Neural cell (in vitro differentiated cells): ENCODE measurements around the gene CCDC12. TPM values are rescaled to one million over a fixed set of nuclear protein-coding genes. Genes with fewer than 3 reads are reported as not detected.

ENCODE experiments used
- H2AFZ ChIP-seq: fragments of 200-600, 300-800 bp; sonication (generic), shearing (Covaris generic); 2 replicates; pipeline ENCODE4 v1.6.0; 2014; ENCODE audit warnings: low read depth, mild to moderate bottlenecking, antibody characterized with exemption, low read length, moderate library complexity
- H3F3A ChIP-seq: fragments of 200-600 bp; shearing (Covaris generic); 2 replicates; pipeline ENCODE4 v1.6.1; 2016; ENCODE audit warnings: mild to moderate bottlenecking, moderate library complexity, mixed read lengths, antibody characterized with exemption, low read length; ENCODE audit not compliant: insufficient read depth, poor library complexity, severe bottlenecking
- H3K27ac ChIP-seq: fragments of 200-600, 300-800 bp; sonication (generic), shearing (Covaris generic); 2 replicates; pipeline ENCODE4 v1.5.1; 2014; ENCODE audit warnings: mild to moderate bottlenecking, low read length, moderate library complexity
- H3K27me3 ChIP-seq: fragments of 300-800, 200-600 bp; sonication (generic), shearing (Covaris generic); 2 replicates; pipeline ENCODE4 v1.6.0; 2014; ENCODE audit warnings: mild to moderate bottlenecking, low read depth, low read length, moderate library complexity; ENCODE audit not compliant: insufficient read depth
- H3K36me3 ChIP-seq: fragments of 300-800, 200-600 bp; sonication (generic), shearing (Covaris generic); 2 replicates; pipeline ENCODE4 v1.5.1; 2014; ENCODE audit warnings: mild to moderate bottlenecking, antibody characterized with exemption, low read length, moderate library complexity; ENCODE audit not compliant: insufficient read depth
- H3K4me2 ChIP-seq: fragments of 300-800, 200-600 bp; sonication (generic), shearing (Covaris generic); 2 replicates; pipeline ENCODE4 v1.6.0; 2014; ENCODE audit warnings: mild to moderate bottlenecking, low read length
- H3K4me3 ChIP-seq: fragments of 300-800, 200-600 bp; sonication (generic), shearing (Covaris generic); 2 replicates; pipeline ENCODE4 v1.5.1; 2014; ENCODE audit warnings: mild to moderate bottlenecking, low read length, moderate library complexity
- H3K79me2 ChIP-seq: fragments of 200-600 bp; shearing (Covaris generic); replicated peaks from 2 replicates; pipeline ENCODE4 v1.6.0; 2014; ENCODE audit warnings: mild to moderate bottlenecking, low read length, moderate library complexity; ENCODE audit not compliant: insufficient read depth
- H3K9ac ChIP-seq: fragments of 300-800, 200-600 bp; sonication (generic), shearing (Covaris generic); 2 replicates; pipeline ENCODE4 v1.6.1; 2016; ENCODE audit warnings: mild to moderate bottlenecking, low read length, mixed read lengths
- H3K9me2 ChIP-seq: fragments of 200-600 bp; shearing (Covaris generic); 2 replicates; pipeline ENCODE4 v1.6.1; 2016; ENCODE audit warnings: mild to moderate bottlenecking, low read length, mixed read lengths; ENCODE audit not compliant: insufficient read depth
- H3K9me3 ChIP-seq: fragments of 200-600, 300-800 bp; sonication (generic), shearing (Covaris generic); 2 replicates; pipeline ENCODE4 v1.6.1; 2016; ENCODE audit warnings: mild to moderate bottlenecking, mixed run types, low read length, moderate library complexity, mixed read lengths
- H4K20me1 ChIP-seq: fragments of 200-600 bp; shearing (Covaris generic); 2 replicates; pipeline ENCODE4 v1.6.1; 2016; ENCODE audit warnings: mild to moderate bottlenecking, mixed run types; ENCODE audit not compliant: insufficient read depth
- CTCF ChIP-seq: fragments of 450-650 bp; IDR thresholded peaks from 2 replicates; pipeline ENCODE4 v1.5.1; 2014; ENCODE audit warnings: antibody characterized with exemption, mild to moderate bottlenecking, moderate library complexity; ENCODE audit not compliant: poor library complexity, severe bottlenecking
- EP300 ChIP-seq: fragments of 450-650 bp; conservative IDR thresholded peaks from 2 replicates; pipeline ENCODE4 v1.6.1; 2014; ENCODE audit warnings: antibody characterized with exemption, mild to moderate bottlenecking, moderate library complexity; ENCODE audit not compliant: poor library complexity, severe bottlenecking
- EZH2 ChIP-seq: fragments of 200-600, 300-800 bp; shearing (Covaris generic), sonication (generic); IDR thresholded peaks from 2 replicates; pipeline ENCODE4 v1.6.1; 2014; ENCODE audit warnings: antibody characterized with exemption, low read length, borderline replicate concordance, mild to moderate bottlenecking; ENCODE audit not compliant: insufficient read depth, poor library complexity, severe bottlenecking
- MXI1 ChIP-seq: fragments of 450-650 bp; conservative IDR thresholded peaks from 2 replicates; pipeline ENCODE4 v1.6.1; 2014; ENCODE audit warnings: antibody characterized with exemption, mild to moderate bottlenecking; ENCODE audit not compliant: poor library complexity, severe bottlenecking
- POLR2AphosphoS5 ChIP-seq: IDR thresholded peaks from 2 replicates; pipeline ENCODE4 v1.6.1; 2012
- RAD21 ChIP-seq: fragments of 450-650 bp; conservative IDR thresholded peaks from 2 replicates; pipeline ENCODE4 v1.6.1; 2014; ENCODE audit warnings: antibody characterized with exemption, mild to moderate bottlenecking, moderate library complexity
- REST ChIP-seq: IDR thresholded peaks from 2 replicates; pipeline ENCODE4 v1.6.1; 2012; ENCODE audit warnings: borderline replicate concordance
- SMC3 ChIP-seq: fragments of 450-650 bp; conservative IDR thresholded peaks from 2 replicates; pipeline ENCODE4 v1.6.1; 2014; ENCODE audit warnings: antibody characterized with exemption, mild to moderate bottlenecking, moderate library complexity; ENCODE audit not compliant: poor library complexity
- TAF1 ChIP-seq: IDR thresholded peaks from 2 replicates; pipeline ENCODE4 v1.6.1; 2012; ENCODE audit warnings: low read depth
- polyA plus RNA-seq: library from polyadenylated mRNA; depleted of rRNA; stranded (reverse); fragments of >200 nt; gene quantifications from 2 replicates; pipeline ENCODE4 v1.2.3, GENCODE V29; 2014

Gene CCDC12
- polyA plus RNA-seq, 1 donor from 2014 or later, result 46.4 TPM

GRCh38 chr3:46934072-46934471 lies 42.5 kb downstream of the CCDC12 start:
- Histone ChIP-seq H3K4me2 (no peak overlapping the region), H3K79me2 (peaks cover 3% of the 10 kb centered on the region)

GRCh38 chr3:46933261-46933660 lies 43.3 kb downstream of the CCDC12 start:
- no peaks in the 10 kb centered on the region for H4K20me1 ChIP-seq
- peaks cover 5% of the 10 kb centered on the region for H3K79me2 ChIP-seq
- no peak overlapping the region for H3K4me2 ChIP-seq
- H3K4me3 ChIP-seq, result no peak overlapping the region
- no peaks in the 10 kb centered on the region for H3K9me2 ChIP-seq
- H3K9ac ChIP-seq, result no peak overlapping the region
- no peaks in the 10 kb centered on the region for H3K27me3 ChIP-seq
- H3F3A ChIP-seq, result no peaks in the 10 kb centered on the region
- H2AFZ ChIP-seq, result no peak overlapping the region
- H3K27ac ChIP-seq, result no peak overlapping the region
- H3K9me3 ChIP-seq, result no peaks in the 10 kb centered on the region
- no peaks in the 10 kb centered on the region for H3K36me3 ChIP-seq
- TF ChIP-seq CTCF (no peak), TAF1 (no peak), RAD21 (no peak), EZH2 (no peak), MXI1 (no peak), EP300 (no peak), POLR2AphosphoS5 (no peak), SMC3 (no peak)

More at GRCh38 chr3:46934072-46934471, 42.5 kb downstream of the CCDC12 start:
- no peaks in the 10 kb centered on the region for H3K36me3 ChIP-seq
- no peak overlapping the region for H3K4me3 ChIP-seq
- H2AFZ ChIP-seq, result no peak overlapping the region
- no peaks in the 10 kb centered on the region for H3K9me3 ChIP-seq
- H3K27me3 ChIP-seq, result no peaks in the 10 kb centered on the region
- TF ChIP-seq RAD21 (no peak), EZH2 (no peak), SMC3 (no peak), TAF1 (no peak), CTCF (no peak), MXI1 (no peak), POLR2AphosphoS5 (no peak), REST (no peak), EP300 (no peak)
- no peaks in the 10 kb centered on the region for H3F3A ChIP-seq
- no peaks in the 10 kb centered on the region for H4K20me1 ChIP-seq
- no peak overlapping the region for H3K9ac ChIP-seq
- no peak overlapping the region for H3K27ac ChIP-seq
- H3K9me2 ChIP-seq, result no peaks in the 10 kb centered on the region
